HAP-1 (cell line): ENCODE results near the gene PEA15.

Experiments
- DNase-seq, 2 experiments: peaks; one replicate each; pipeline ENCODE4 v3.0.0-alpha.2; 2016 to 2020; ENCODE audit warnings: low spot score in 2 of 2
- H3K27me3 ChIP-seq: fragments of 250-450 bp; sonication (Bioruptor Pico); 2 replicates; pipeline ENCODE4 v1.5.1; 2020; ENCODE audit warnings: low read depth, mild to moderate bottlenecking, moderate library complexity
- H3K36me3 ChIP-seq: fragments of 250-450 bp; sonication (Bioruptor Pico); replicated peaks from 2 replicates; pipeline ENCODE4 v1.5.1; 2020; ENCODE audit warnings: mild to moderate bottlenecking
- H3K4me1 ChIP-seq: fragments of 250-450 bp; sonication (Bioruptor Pico); 2 replicates; pipeline ENCODE4 v1.5.1; 2020; ENCODE audit warnings: mild to moderate bottlenecking
- H3K4me3 ChIP-seq: fragments of 250-450 bp; sonication (Bioruptor Pico); 2 replicates; pipeline ENCODE4 v1.5.1; 2020; ENCODE audit warnings: mild to moderate bottlenecking, moderate library complexity
- H3K9me3 ChIP-seq: fragments of 250-450 bp; sonication (Bioruptor Pico); 2 replicates; pipeline ENCODE4 v1.5.1; 2020; ENCODE audit warnings: mild to moderate bottlenecking, moderate library complexity
- in situ Hi-C: fragments of 300-500 bp; cut with MboI; formaldehyde crosslinking; loops from 3 replicates; pipeline ENCODE4 v1.14.3; 2020; ENCODE audit warnings: low sequenced_read_pairs, inconsistent platforms, mixed read lengths

The PEA15 gene

GRCh38 chr1:160243767-160244166 is 38.6 kb downstream of the PEA15 start:
- no peaks in the 10 kb centered on the region for H3K27me3 ChIP-seq
- H3K4me1 ChIP-seq = peaks cover 11% of the 10 kb centered on the region
- DNase-seq = no peak
- peaks cover 35% of the 10 kb centered on the region for H3K36me3 ChIP-seq
- H3K9me3 ChIP-seq = no peaks in the 10 kb centered on the region
- no peak overlapping the region for H3K4me3 ChIP-seq
- in situ Hi-C loops = loop anchor here (10.0 to 25.0 kb wide), 2 partner anchors 139 to 306 kb away; partner anchors contain the start of genes IGSF9 and TAGLN2

DNA sequence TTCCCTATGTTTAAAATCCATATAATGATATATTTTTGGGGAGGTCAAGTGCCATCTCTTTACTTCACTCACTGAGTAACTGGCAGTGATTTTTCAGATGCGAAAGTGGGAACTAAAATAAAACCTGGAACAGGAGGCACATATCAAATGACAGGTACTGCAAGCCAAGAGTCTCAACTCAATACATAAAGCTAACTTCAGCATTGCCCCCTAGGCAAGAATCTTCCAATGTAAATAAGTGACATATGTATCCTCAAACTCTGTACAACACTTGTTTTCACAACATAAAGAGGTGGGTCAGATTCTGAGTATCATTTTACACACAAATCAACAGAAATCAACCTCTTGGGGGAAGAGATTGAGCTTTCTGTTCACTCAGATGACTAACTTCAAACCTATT is 39.0 kb downstream of the PEA15 start:
- Histone ChIP-seq H3K9me3 (no peaks in the 10 kb centered on the region), H3K36me3 (peaks cover 30% of the 10 kb centered on the region), H3K4me3 (no peak overlapping the region), H3K4me1 (peaks cover 11% of the 10 kb centered on the region), H3K27me3 (no peaks in the 10 kb centered on the region)
- no peak for DNase-seq
- in situ Hi-C loops = loop anchor here (10.0 to 25.0 kb wide), 2 partner anchors 139 to 307 kb away; partner anchors contain the start of genes IGSF9 and TAGLN2

DNA sequence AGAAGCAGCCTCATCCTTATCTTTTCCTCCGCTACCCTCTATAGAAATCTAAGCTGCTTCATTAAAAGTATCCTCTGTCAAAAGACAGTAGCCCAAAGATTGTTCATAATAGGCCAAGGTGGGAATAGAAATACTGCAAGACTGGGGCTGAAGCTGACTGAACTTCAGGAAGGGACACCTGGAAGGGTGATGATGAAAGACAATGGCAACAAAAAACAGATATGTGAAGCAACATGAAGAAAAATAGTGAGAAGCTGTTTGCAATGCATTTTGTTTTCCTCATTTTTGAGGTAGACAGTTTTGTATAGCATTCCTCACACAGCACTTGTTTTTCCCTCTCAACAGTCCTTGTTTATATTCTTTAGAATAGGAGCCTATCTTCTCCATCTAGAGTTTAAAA is 40.2 kb downstream of the PEA15 start:
- in situ Hi-C loops = loop anchor here (10.0 to 25.0 kb wide), 2 partner anchors 141 to 308 kb away; partner anchors contain the start of genes IGSF9 and TAGLN2
- H3K36me3 ChIP-seq = peaks cover 18% of the 10 kb centered on the region
- no peaks in the 10 kb centered on the region for H3K9me3 ChIP-seq
- H3K4me3 ChIP-seq = no peak overlapping the region
- no peak for DNase-seq
- H3K27me3 ChIP-seq = no peaks in the 10 kb centered on the region
- H3K4me1 ChIP-seq = peaks cover 11% of the 10 kb centered on the region

- DNase-seq = no peak
- H3K9me3 ChIP-seq = no peaks in the 10 kb centered on the region
- in situ Hi-C loops = loop anchor here (10.0 to 25.0 kb wide), 2 partner anchors 142 to 310 kb away; partner anchors contain the start of genes IGSF9 and TAGLN2
- no peaks in the 10 kb centered on the region for H3K27me3 ChIP-seq
- H3K4me1 ChIP-seq = peaks cover 11% of the 10 kb centered on the region
- no peak overlapping the region for H3K4me3 ChIP-seq
- peaks cover 12% of the 10 kb centered on the region for H3K36me3 ChIP-seq
Measured at GRCh38 chr1:160247053-160247452, 41.9 kb downstream of the PEA15 start.

GRCh38 chr1:160251011-160251410 is 45.8 kb downstream of the PEA15 start:
- in situ Hi-C loops = no loop called here
- DNase-seq = no peak
- H3K9me3 ChIP-seq = no peaks in the 10 kb centered on the region
- no peak overlapping the region for H3K4me3 ChIP-seq
- no peaks in the 10 kb centered on the region for H3K4me1 ChIP-seq
- peaks cover 3% of the 10 kb centered on the region; the same call in 1 of the 2 replicates for H3K36me3 ChIP-seq
- no peaks in the 10 kb centered on the region for H3K27me3 ChIP-seq

GRCh38 chr1:160251687-160252526 is 46.7 kb downstream of the PEA15 start:
- Histone ChIP-seq H3K9me3 (no peaks in the 10 kb centered on the region), H3K27me3 (no peaks in the 10 kb centered on the region), H3K4me3 (no peak overlapping the region), H3K4me1 (no peaks in the 10 kb centered on the region), H3K36me3 (peaks cover 3% of the 10 kb centered on the region; the same call in 1 of the 2 replicates)
- in situ Hi-C loops = no loop called here
- DNase-seq = peak; percentile 66 to 72

- Histone ChIP-seq H3K9me3 (no peaks in the 10 kb centered on the region), H3K4me1 (peaks cover 5% of the 10 kb centered on the region), H3K27me3 (no peaks in the 10 kb centered on the region), H3K4me3 (no peak overlapping the region), H3K36me3 (peaks cover 3% of the 10 kb centered on the region; the same call in 1 of the 2 replicates)
- in situ Hi-C loops = no loop called here
- no peak for DNase-seq
Measured at GRCh38 chr1:160255781-160256300, 50.7 kb downstream of the PEA15 start.

- Histone ChIP-seq H3K36me3 (no peaks in the 10 kb centered on the region), H3K9me3 (no peaks in the 10 kb centered on the region), H3K4me1 (peaks cover 8% of the 10 kb centered on the region), H3K27me3 (no peaks in the 10 kb centered on the region), H3K4me3 (no peak overlapping the region)
- DNase-seq = no peak
- in situ Hi-C loops = no loop called here
Measured at GRCh38 chr1:160256396-160257046, 51.3 kb downstream of the PEA15 start.

DNA sequence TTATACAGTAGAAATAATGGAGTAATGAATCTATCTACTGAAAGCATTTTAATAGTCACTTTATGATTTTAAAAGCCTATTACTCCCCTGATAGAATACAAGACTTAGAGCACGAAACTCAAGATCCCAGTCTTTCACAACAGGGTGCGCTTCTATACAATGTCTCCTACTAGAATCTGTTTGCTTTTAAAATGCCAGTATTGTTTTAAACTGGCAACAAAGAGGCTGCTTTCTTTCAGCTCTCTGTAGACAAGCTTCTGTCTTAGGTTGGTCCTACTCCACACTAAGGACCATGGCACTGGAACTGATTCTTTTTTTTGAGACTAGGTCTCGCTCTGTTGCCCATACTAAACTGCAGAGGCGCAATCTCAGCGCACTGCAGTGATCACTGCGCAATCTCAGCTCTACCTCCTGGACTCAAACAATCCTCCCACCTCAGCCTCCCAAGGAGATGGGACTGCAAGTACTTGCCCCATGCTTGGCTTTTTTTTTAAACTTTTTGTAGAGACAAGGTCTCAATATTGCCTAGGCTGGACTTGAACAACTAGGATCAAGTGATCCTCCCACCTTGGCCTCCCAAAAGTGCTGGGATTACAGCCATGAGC is 52.3 kb downstream of the PEA15 start:
- DNase-seq = no peak
- peaks cover 8% of the 10 kb centered on the region for H3K4me1 ChIP-seq
- no peaks in the 10 kb centered on the region for H3K36me3 ChIP-seq
- no peaks in the 10 kb centered on the region for H3K27me3 ChIP-seq
- in situ Hi-C loops = no loop called here
- H3K4me3 ChIP-seq = no peak overlapping the region
- H3K9me3 ChIP-seq = no peaks in the 10 kb centered on the region

- no peaks in the 10 kb centered on the region for H3K9me3 ChIP-seq
- in situ Hi-C loops = no loop called here
- H3K4me3 ChIP-seq = no peak overlapping the region
Measured at GRCh38 chr1:160258177-160258798, 53.1 kb downstream of the PEA15 start.

DNA sequence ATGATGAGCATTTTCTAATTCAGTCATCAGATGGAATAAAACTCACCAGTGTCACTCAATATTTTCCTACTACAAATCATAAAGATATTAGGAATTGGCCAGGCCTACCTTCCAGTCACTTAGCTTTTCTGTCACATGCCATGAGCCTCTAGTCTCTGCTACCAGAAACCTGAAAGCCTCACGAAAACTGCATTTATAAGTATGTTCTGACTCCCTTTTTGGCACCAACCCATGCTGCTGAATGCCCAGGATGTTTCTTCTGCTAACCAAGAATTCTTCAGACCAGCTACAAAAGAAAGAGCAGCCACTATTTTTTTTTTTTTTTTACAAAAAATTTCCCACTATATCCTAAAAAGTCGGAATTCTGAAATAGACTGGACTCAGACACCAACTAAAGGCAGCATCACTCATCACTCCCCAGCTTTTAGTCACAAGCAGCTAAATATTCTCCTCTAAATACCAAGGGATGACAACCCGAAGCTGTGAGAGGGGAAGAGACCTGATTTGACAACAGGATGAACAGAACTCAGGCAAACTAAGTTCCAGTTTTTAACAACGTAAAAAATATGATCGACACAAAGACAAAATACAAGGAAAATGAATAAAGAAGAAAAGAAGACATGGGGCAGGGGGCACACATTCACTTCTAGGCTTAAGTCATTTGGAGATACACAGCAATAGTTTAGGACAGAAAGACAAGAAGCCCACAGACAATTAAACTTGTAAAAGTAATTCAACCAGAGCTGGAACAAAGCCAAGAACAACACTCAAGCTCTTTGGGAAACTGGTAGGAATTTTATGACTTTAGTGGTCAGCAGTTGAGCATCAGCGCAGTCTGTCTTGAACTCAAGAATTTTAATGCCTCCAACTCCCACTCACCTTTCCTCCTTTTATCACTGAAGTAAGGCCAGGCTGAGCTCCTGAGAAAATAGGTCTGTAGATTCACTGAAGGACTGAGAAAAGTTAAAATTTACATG is 55.5 kb downstream of the PEA15 start:
- peak overlapping the region; percentile 76 for H3K4me3 ChIP-seq
- no peaks in the 10 kb centered on the region; the same call in 1 of the 2 replicates for H3K27me3 ChIP-seq
- DNase-seq = peak; percentile 69 to 93
- H3K36me3 ChIP-seq = no peaks in the 10 kb centered on the region
- H3K4me1 ChIP-seq = peaks cover 12% of the 10 kb centered on the region
- H3K9me3 ChIP-seq = no peaks in the 10 kb centered on the region
- in situ Hi-C loops = no loop called here

More at GRCh38 chr1:160258177-160258798, 53.1 kb downstream of the PEA15 start:
- no peak for DNase-seq
- Histone ChIP-seq H3K27me3 (no peaks in the 10 kb centered on the region), H3K36me3 (no peaks in the 10 kb centered on the region), H3K4me1 (peaks cover 12% of the 10 kb centered on the region)

- peak overlapping the region; percentile 76 for H3K4me3 ChIP-seq
- no peaks in the 10 kb centered on the region; the same call in 1 of the 2 replicates for H3K27me3 ChIP-seq
- H3K9me3 ChIP-seq = no peaks in the 10 kb centered on the region
- in situ Hi-C loops = no loop called here
- peaks cover 12% of the 10 kb centered on the region for H3K4me1 ChIP-seq
- no peaks in the 10 kb centered on the region for H3K36me3 ChIP-seq
- DNase-seq = peak; percentile 32 to 44
Measured at GRCh38 chr1:160261556-160261892, 56.3 kb downstream of the PEA15 start.
